KMS-11 (cell line): ENCODE results near the gene DLEU7.

Source experiments
- H2AFZ ChIP-seq: fragments of 200-600 bp; sonication (generic); 2 replicates; pipeline ENCODE4 v1.6.1; 2016; ENCODE audit warnings: antibody characterized with exemption, mixed run types, low read depth
- H3K27ac ChIP-seq: fragments of 200-600 bp; sonication (generic); 2 replicates; pipeline ENCODE4 v1.6.1; 2016; ENCODE audit warnings: mild to moderate bottlenecking, mixed run types
- H3K27me3 ChIP-seq: fragments of 200-600 bp; sonication (generic); 2 replicates; pipeline ENCODE4 v1.6.1; 2017; ENCODE audit warnings: mild to moderate bottlenecking, low read depth, mixed run types, moderate library complexity; ENCODE audit not compliant: insufficient read depth
- H3K36me3 ChIP-seq: fragments of 200-600 bp; sonication (generic); 2 replicates; pipeline ENCODE4 v1.6.1; 2017; ENCODE audit warnings: mild to moderate bottlenecking, mixed run types; ENCODE audit not compliant: insufficient read depth
- H3K4me1 ChIP-seq: fragments of 200-600 bp; sonication (generic); 2 replicates; pipeline ENCODE4 v1.6.1; 2016; ENCODE audit warnings: mild to moderate bottlenecking, low read depth, mixed run types; ENCODE audit not compliant: poor library complexity, severe bottlenecking
- H3K4me2 ChIP-seq: fragments of 200-600 bp; sonication (generic); 2 replicates; pipeline ENCODE4 v1.7.0; 2016; ENCODE audit warnings: mild to moderate bottlenecking, mixed run types
- H3K4me3 ChIP-seq: fragments of 200-600 bp; sonication (generic); IDR thresholded peaks from 2 replicates; pipeline ENCODE4 v1.6.1; 2017; ENCODE audit warnings: low read depth, low read length, mixed read lengths; ENCODE audit not compliant: insufficient read depth
- H3K79me2 ChIP-seq: fragments of 200-600 bp; sonication (generic); 2 replicates; pipeline ENCODE4 v1.6.1; 2016; ENCODE audit warnings: low read depth, mixed run types; ENCODE audit not compliant: insufficient read depth
- H3K9ac ChIP-seq: fragments of 200-600 bp; sonication (generic); 2 replicates; pipeline ENCODE4 v1.6.1; 2016; ENCODE audit warnings: mild to moderate bottlenecking, mixed run types
- H4K20me1 ChIP-seq: fragments of 200-600 bp; sonication (generic); 2 replicates; pipeline ENCODE4 v1.6.1; 2016; ENCODE audit warnings: mild to moderate bottlenecking, mixed run types; ENCODE audit not compliant: insufficient read depth
- TF ChIP-seq, protein P1 (sequence below): fragments of 200-600 bp; sonication (generic); conservative IDR thresholded peaks from 2 replicates; pipeline ENCODE4 v1.6.1; 2017; ENCODE audit warnings: low read depth, mild to moderate bottlenecking, antibody characterized with exemption, low read length, moderate library complexity, mixed read lengths

DLEU7 gene

DNA sequence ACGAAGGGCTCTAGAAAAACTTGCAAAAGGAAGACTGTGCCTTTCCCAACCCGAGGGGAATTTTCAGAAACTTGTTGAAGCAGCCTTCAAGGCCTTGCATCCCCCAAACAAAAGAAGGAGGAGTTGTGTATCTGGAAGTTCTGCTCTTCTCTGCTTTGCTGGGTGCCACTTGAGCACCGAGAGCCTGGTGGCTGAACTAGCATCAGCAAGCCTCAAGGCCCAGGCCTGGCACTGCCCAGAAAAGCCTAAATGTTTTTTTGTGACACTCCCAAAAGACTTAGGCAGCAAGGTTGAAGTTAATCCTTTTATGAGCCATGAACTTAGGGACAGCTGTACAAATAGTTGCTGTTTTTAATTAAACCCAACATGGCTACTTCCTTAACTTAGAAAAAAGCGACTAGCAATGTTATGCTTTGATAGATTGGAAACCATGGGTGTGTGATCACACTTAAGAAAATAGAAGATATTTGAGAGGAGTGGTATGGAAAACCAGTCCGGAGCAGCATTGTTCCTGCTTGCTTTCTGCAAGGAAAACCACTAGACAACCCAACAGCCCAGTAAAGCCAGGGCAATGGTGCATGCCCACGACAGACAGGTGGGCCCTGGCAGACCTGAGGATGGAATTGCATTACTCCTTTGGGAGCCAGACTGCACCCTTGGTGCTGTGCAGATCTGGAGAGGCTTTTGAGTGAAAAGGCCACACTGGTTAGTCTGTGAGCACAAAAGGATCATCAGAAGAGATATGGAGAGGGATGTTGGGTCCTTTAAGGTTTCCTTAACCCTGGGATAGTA lies 788 bp upstream of the DLEU7 start:
- no peak overlapping the region for H2AFZ ChIP-seq
- H3K36me3 ChIP-seq = no peaks in the 10 kb centered on the region
- H3K4me1 ChIP-seq = no peaks in the 10 kb centered on the region
- no peak overlapping the region for H3K4me2 ChIP-seq
- no peak overlapping the region for H3K4me3 ChIP-seq
- H3K27me3 ChIP-seq = no peaks in the 10 kb centered on the region
- H3K79me2 ChIP-seq = no peaks in the 10 kb centered on the region
- TF ChIP-seq, protein P1, sequence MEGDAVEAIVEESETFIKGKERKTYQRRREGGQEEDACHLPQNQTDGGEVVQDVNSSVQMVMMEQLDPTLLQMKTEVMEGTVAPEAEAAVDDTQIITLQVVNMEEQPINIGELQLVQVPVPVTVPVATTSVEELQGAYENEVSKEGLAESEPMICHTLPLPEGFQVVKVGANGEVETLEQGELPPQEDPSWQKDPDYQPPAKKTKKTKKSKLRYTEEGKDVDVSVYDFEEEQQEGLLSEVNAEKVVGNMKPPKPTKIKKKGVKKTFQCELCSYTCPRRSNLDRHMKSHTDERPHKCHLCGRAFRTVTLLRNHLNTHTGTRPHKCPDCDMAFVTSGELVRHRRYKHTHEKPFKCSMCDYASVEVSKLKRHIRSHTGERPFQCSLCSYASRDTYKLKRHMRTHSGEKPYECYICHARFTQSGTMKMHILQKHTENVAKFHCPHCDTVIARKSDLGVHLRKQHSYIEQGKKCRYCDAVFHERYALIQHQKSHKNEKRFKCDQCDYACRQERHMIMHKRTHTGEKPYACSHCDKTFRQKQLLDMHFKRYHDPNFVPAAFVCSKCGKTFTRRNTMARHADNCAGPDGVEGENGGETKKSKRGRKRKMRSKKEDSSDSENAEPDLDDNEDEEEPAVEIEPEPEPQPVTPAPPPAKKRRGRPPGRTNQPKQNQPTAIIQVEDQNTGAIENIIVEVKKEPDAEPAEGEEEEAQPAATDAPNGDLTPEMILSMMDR = no peak
- H3K9ac ChIP-seq = no peak overlapping the region
- H3K27ac ChIP-seq = no peak overlapping the region
- no peaks in the 10 kb centered on the region for H4K20me1 ChIP-seq

DNA sequence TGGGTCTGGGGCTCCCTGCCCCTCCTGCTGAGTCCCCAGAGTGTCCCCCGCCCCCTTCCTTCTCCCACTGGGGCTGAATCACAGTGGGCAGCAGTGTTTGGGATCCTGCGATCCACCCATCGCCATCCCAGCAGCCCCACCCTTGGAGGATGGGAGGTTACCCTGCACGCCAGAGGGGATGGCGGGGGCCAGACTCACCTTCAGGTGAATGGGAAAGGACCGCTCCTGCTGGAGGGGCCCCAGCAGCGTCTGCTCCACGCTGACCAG lies 569 bp downstream of the DLEU7 start:
- H3K4me2 ChIP-seq = no peak overlapping the region
- no peaks in the 10 kb centered on the region for H3K4me1 ChIP-seq
- TF ChIP-seq, protein P1 = no peak
- H2AFZ ChIP-seq = no peak overlapping the region
- no peak overlapping the region for H3K4me3 ChIP-seq
- no peak overlapping the region for H3K27ac ChIP-seq
- no peaks in the 10 kb centered on the region for H3K36me3 ChIP-seq
- no peaks in the 10 kb centered on the region for H3K79me2 ChIP-seq
- H3K27me3 ChIP-seq = no peaks in the 10 kb centered on the region
- no peaks in the 10 kb centered on the region for H4K20me1 ChIP-seq
- H3K9ac ChIP-seq = no peak overlapping the region

DNA sequence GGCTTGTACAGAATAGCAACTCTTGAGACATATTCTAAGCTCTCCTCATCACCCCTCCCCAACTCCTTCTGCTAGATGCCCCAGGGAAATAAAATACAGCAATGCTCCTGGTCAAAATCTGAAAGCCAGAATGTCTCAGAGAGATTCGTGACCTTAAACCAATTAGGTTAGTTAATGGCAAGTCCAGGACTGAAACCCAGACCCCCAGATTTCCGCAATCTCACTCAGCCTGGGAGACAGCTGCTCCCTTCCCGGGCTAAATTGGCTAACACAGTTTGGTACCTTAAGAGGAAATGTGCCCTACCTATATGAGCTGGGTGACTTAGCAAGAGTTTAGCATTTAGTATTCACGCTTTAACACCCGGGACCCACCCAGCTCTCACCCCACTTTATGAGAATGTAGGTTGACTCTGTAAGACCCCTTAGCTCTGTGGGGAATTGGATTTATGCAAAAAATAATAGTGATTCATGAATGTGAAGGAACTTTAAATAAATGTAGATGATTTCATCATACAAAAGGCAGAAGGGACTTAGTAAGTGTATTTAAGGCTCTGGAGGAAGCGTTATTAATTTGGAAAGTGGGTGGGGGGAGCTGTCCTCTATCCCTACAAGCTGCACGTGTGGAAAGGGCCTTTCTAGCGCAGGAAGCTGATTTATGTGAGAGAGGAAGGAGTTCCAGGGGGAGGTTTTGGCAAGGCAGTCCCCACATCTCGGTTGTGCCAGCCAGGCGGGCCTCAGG lies 1.1 kb downstream of the DLEU7 start:
- Histone ChIP-seq H3K4me1 (no peaks in the 10 kb centered on the region), H3K27me3 (no peaks in the 10 kb centered on the region), H3K4me3 (no peak overlapping the region), H4K20me1 (no peaks in the 10 kb centered on the region), H3K27ac (no peak overlapping the region), H3K9ac (no peak overlapping the region), H2AFZ (no peak overlapping the region), H3K4me2 (no peak overlapping the region), H3K36me3 (no peaks in the 10 kb centered on the region), H3K79me2 (no peaks in the 10 kb centered on the region)
- TF ChIP-seq, protein P1 = no peak

DNA sequence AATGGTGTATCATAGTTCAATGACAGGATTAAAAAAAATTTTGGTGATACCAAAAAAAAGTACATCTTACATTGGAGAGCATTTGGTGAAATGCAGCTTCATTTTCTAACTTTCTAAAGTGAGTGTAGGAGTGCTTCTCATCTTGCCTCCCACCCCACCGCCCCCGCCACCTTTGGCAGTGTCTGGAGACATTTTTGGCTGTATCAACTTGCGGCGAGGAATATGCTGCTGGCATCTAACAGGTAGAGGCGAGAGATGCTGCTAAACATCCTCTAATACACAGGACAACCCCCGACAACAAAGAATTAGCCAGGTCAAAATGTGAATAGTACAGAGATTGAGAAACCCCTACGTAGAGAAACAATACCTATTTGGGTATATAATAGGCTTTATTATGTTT lies 1.7 kb downstream of the DLEU7 start:
- H3K79me2 ChIP-seq = no peaks in the 10 kb centered on the region
- no peaks in the 10 kb centered on the region for H3K27me3 ChIP-seq
- H4K20me1 ChIP-seq = no peaks in the 10 kb centered on the region
- no peak overlapping the region for H3K4me2 ChIP-seq
- TF ChIP-seq, protein P1 = no peak
- no peaks in the 10 kb centered on the region for H3K36me3 ChIP-seq
- no peak overlapping the region for H3K4me3 ChIP-seq
- H3K4me1 ChIP-seq = no peaks in the 10 kb centered on the region
- H3K9ac ChIP-seq = no peak overlapping the region
- no peak overlapping the region for H3K27ac ChIP-seq
- no peak overlapping the region for H2AFZ ChIP-seq
